Tibial nerve (tissue), 4 donors: ENCODE data around the gene RAD51D.

Source experiments
- CTCF ChIP-seq, 5 experiments: fragments of 200-600 bp in 3 of 5; fragments of 450-650 bp in 2 of 5; sonication (generic) in 3 of 5; IDR thresholded peaks; one replicate each; pipeline ENCODE4 v1.5.1; 2016 to 2019; ENCODE audit warnings: antibody characterized with exemption in 5 of 5, mild to moderate bottlenecking in 3 of 5, moderate library complexity in 2 of 5
- EP300 ChIP-seq, 2 donors: sonication (generic); formaldehyde crosslinking; IDR thresholded peaks; one replicate each; pipeline ENCODE4 v1.6.1; 2017; ENCODE audit warnings: antibody characterized with exemption in 2 of 2, mild to moderate bottlenecking in 1 of 2
- POLR2A ChIP-seq, 2 donors: fragments of 450-650 bp; IDR thresholded peaks; one replicate each; pipeline ENCODE4 v1.6.1; 2017; ENCODE audit warnings: antibody characterized with exemption in 2 of 2, mild to moderate bottlenecking in 2 of 2, moderate library complexity in 2 of 2

- no peak for TF ChIP-seq POLR2A (IDR thresholded peaks at IDR 0.05)
- TF ChIP-seq CTCF (IDR thresholded peaks at IDR 0.05): no peak
- TF ChIP-seq EP300 (IDR thresholded peaks at IDR 0.05): no peak
Observed at GRCh38 chr17:35062308-35062707, 57.4 kb downstream of the RAD51D start.
